HG02763 (cell line): ENCODE measurements around the gene FAR2.

Source experiments
- ATAC-seq: cut with Tn5 transposase; IDR thresholded peaks from one replicate; pipeline ENCODE4 v1.9.1; 2021; ENCODE audit warnings: mild to moderate bottlenecking, moderate library complexity; ENCODE audit not compliant: unreplicated experiment

The FAR2 gene

GRCh38 chr12:29201296-29201695 lies 52.2 kb downstream of the FAR2 start:
- ATAC-seq = no peak

- no peak for ATAC-seq
These were observed 52.7 kb downstream of the FAR2 start for GRCh38 chr12:29201746-29202145.

DNA sequence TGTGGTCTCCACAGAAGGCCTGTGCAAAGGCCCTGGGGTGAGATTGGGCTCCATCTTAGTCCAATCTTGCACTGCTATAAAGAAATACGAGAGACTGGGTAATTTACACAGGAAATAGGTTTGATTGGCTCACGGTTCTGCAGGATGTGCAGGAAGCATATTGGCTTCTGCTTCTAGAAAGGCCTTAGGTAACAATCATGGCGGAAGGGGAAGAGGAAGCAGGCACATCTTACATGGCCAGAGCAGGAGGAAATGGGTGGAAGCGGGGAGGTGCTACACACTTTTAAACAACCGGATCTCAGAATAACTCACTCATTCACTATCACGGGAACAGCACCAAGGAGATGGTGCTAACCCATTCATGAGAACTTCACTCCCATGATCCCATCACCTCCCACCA lies 55.4 kb downstream of the FAR2 start:
- ATAC-seq = no peak

GRCh38 chr12:29207120-29207519 lies 58.0 kb downstream of the FAR2 start:
- no peak for ATAC-seq

- no peak for ATAC-seq
These were observed 59.0 kb downstream of the FAR2 start for GRCh38 chr12:29208060-29208459.

GRCh38 chr12:29208936-29209701 lies 60.0 kb downstream of the FAR2 start:
- ATAC-seq = no peak

DNA sequence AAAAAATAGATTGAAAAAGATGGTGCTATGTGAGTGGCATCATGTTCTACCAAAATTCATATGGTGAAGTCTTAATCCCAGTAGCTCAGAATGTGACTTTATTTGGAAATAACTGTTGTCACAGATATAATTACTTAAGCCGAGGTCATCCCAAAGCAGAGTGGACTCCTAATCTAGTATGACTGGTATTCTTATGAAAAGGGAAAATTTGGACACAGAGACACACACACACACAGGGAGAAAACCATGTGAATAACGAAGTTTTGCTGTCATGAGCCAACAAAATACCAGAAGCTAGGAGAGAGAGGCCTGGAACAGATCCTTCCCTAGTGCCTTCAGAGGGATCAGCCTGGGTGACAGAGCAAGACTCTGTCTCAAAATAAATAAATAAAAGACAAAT lies 62.6 kb downstream of the FAR2 start:
- ATAC-seq = no peak

DNA sequence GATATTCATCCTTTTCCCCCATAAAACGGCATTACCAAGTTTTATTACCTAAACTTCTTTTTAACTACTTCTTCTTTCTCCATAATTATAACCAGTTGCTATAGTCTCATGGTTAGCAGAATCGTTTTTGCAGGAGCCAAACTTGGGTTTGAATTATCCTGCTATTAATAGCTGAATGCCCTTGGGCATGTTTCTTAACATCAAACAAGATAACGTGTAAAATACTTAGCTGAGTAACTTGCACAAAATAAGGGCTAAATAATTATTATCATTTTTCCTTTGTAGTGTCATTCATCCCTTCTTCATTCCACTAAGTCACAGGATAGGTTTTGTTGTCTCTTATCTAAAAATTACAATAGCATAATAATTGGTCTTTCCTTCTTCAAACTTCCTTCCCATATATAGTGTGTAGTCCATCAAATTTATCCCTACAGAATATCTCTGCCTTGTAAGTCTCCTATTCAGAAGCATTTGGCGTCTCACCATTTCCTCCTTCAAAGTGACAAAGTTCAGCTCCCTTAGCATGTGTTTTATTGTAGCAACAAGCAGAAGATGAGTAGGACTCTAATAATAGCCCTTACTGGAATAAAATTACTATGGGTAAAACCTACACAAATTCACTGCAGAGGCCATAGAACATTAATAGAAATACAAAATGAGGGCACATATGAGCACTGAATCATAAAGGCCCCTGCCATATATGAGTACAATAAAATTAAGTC lies 63.8 kb downstream of the FAR2 start:
- no peak for ATAC-seq

GRCh38 chr12:29216266-29216665 lies 67.2 kb downstream of the FAR2 start:
- no peak for ATAC-seq

- ATAC-seq = no peak
These were observed 67.9 kb downstream of the FAR2 start for GRCh38 chr12:29216797-29217575.

DNA sequence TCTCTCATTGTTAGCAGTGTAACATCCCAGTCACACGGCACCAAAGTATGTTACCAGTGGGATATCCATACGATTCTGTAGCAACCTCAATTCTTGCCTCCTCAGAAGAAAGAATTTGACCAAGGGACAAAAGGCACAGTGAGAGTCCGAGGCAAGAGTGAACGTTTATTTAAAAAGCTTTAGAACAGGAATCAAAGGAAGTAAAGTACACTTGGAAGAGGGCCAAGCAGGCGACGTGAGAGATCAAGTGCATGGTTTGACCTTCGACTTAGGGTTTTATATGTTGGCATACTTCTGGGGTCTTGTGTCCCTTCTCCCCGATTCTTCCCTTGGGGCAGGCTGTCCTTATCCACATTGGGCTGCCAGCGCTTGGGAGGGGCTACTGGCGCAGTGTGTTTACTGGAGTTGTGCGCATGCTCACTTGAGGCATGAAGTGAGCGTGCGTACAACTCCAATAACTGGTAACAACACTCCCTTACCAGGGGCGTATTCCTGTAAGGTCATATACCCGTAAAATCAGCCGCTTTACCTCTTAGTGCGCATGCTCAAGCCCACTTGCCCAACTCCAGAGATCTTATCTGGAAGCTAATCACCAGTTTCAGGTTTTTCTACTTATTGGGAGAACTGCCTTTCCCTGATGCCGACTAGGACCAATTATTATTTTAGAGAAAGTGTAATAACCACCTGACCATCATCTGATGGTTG lies 71.7 kb downstream of the FAR2 start:
- ATAC-seq = no peak

DNA sequence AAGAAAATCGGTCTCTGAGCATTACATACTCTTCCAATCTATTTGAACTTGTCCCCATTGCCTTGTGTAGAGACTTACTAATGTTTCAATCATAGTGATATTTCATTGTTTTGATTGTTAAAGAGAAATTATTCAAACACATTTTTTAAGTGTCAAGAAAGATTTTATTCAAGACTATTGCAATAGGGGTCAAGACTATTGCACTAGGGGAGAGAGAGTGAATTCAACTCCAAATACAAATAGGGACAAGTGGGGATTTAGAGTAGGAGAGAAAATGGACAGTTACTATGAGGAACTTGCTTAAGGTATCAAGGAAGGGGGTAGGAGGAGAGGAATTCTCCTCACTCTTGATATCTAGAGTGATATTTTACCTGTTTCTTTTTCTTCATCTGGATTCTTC lies 73.1 kb downstream of the FAR2 start:
- no peak for ATAC-seq

- ATAC-seq = no peak
These were observed 74.3 kb downstream of the FAR2 start for GRCh38 chr12:29223426-29223825.

DNA sequence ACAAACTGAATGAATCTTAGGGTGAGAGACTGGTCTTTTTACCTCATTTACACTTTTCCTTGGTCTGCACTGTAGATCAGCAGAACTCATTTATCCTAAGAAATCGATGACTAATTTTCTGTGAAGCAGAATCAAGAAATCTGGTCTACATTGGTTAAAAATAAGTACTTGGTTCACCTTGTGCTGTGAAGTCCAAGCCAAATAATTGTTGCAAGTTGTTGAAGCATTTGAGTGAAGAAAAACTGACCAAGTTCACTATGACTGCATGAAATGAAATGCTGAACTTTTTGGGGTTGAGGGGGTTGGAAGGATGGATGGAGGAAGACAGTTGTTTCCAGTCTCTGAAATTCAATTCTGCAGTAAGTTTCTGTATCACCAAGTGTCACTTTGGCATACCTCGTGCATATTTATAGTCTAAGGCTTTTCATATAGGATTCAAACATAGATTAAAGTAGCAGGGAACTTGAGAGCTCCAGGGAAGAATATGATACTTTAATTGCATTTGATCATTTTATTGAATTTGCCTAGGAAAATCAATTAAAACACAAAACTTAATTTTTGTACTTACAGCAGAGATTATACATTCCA lies 75.0 kb downstream of the FAR2 start:
- no peak for ATAC-seq

DNA sequence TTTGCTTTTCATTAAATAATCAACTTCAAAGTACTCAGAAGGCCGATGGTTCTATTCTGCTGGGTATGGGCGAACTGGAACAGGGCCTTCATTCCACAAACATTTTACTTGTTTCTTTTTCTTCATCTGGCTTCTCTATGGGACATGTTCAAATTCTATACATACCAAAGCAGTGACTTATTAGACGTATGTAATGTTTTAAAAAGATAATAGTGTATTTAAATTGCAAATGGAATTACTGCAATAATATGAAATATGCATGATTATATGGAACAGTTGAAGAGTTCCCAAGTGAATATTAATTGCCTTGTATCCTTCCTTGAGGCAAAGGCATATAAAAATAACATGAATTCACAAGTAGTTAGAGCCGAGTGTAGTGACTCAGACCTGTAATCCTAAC lies 75.5 kb downstream of the FAR2 start:
- ATAC-seq = no peak

GRCh38 chr12:29225834-29226233 lies 76.8 kb downstream of the FAR2 start:
- ATAC-seq = no peak

GRCh38 chr12:29226616-29227015 lies 77.5 kb downstream of the FAR2 start:
- ATAC-seq = no peak

DNA sequence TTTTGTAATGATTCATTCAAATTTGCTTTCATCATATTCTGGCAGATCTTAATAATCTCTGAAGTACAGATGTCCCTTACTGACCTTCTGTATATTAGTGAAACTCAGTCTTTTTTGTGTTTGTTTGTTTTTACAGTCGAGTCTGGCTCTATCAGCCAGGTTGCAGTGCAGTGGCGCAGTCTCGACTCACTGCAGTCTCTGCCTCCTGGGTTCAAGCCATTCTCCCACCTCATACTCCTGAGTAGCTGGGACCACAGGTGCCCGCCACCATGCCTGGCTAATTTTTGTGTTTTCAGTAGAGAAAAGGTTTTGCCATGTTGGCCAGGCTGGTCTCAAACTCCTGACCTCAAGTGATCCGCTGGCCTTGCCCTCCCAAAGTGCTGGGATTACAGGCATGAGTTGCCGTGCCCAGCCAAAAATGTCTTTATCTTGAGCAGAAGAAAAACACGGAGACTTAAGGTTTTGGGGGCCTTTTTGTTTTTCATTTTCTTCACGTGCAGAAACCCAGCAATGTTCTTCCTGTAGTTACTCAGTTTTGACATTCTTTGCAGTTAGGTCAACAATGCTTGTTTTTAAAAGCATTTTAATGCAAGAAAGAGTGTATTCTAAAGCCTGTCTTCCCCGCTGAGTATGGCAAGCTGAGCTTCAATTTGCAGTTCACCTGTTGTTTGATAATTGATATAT lies 79.5 kb downstream of the FAR2 start:
- ATAC-seq = no peak

DNA sequence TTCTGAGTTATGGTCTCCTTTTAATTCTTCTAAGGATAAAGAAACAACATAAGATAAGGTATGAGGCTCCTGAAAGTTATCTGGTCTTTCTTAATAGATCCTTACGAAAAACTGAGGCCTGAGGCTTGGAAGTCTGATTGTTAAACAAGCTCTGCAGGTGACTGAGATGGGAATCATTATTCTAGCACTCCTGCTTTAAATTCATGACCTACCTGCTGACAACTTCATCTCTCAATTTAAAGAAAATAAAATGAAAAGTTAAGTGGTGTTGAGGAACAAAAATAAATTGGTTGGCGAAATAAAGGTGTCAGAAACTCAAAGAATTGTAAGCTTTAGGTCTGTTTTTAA lies 80.1 kb downstream of the FAR2 start:
- ATAC-seq = no peak

- ATAC-seq = no peak
These were observed 80.9 kb downstream of the FAR2 start for GRCh38 chr12:29229937-29230336.
